HepG2 (cell line): Measurements from ENCODE around the gene ZNF506. TPM values are rescaled to one million over a fixed set of nuclear protein-coding genes. Genes with fewer than 3 reads are reported as not detected.

Experiments
- ATM ChIP-seq: fragments of 450-650 bp; IDR thresholded peaks from 2 replicates; pipeline ENCODE4 v1.7.1; 2017; ENCODE audit warnings: mild to moderate bottlenecking, borderline replicate concordance
- ESRRA ChIP-seq: sonication (generic); formaldehyde crosslinking; IDR thresholded peaks from 2 replicates; pipeline ENCODE4 v1.5.1; 2020; ENCODE audit warnings: mild to moderate bottlenecking, low read depth, missing genetic modification reagents
- FOXC1 ChIP-seq: sonication (generic); formaldehyde crosslinking; IDR thresholded peaks from 2 replicates; pipeline ENCODE4 v1.8.0; 2022; ENCODE audit warnings: mild to moderate bottlenecking, missing genetic modification reagents, borderline replicate concordance
- FOXJ3 ChIP-seq: sonication (generic); formaldehyde crosslinking; IDR thresholded peaks from 2 replicates; pipeline ENCODE4 v1.4.0; 2020; ENCODE audit warnings: missing genetic modification reagents, mild to moderate bottlenecking, borderline replicate concordance
- GFI1 ChIP-seq: sonication (generic); formaldehyde crosslinking; IDR thresholded peaks from 2 replicates; pipeline ENCODE4 v1.5.0; 2020; ENCODE audit warnings: missing genetic modification reagents, mild to moderate bottlenecking, borderline replicate concordance
- HDAC2 ChIP-seq: sonication (generic); formaldehyde crosslinking; IDR thresholded peaks from 2 replicates; pipeline ENCODE4 v1.4.0; 2020; ENCODE audit warnings: missing genetic modification reagents
- HOXA9 ChIP-seq: sonication (generic); formaldehyde crosslinking; IDR thresholded peaks from 2 replicates; pipeline ENCODE4 v1.8.1; 2022; ENCODE audit warnings: missing genetic modification reagents, mild to moderate bottlenecking, moderate library complexity, borderline replicate concordance
- MZF1 ChIP-seq: sonication (generic); formaldehyde crosslinking; IDR thresholded peaks from 2 replicates; pipeline ENCODE4 v1.8.1; 2023; ENCODE audit warnings: mild to moderate bottlenecking, missing genetic modification reagents, borderline replicate concordance
- REPIN1 ChIP-seq: sonication (generic); formaldehyde crosslinking; IDR thresholded peaks from 2 replicates; pipeline ENCODE4 v1.8.0; 2022; ENCODE audit warnings: missing genetic modification reagents, low read depth, mild to moderate bottlenecking, borderline replicate concordance
- SP2 ChIP-seq: sonication (generic); formaldehyde crosslinking; IDR thresholded peaks from 2 replicates; pipeline ENCODE4 v1.5.1; 2020; ENCODE audit warnings: mild to moderate bottlenecking, missing genetic modification reagents
- ZFP36L1 ChIP-seq: sonication (generic); formaldehyde crosslinking; IDR thresholded peaks from 2 replicates; pipeline ENCODE4 v1.8.0; 2022; ENCODE audit warnings: mild to moderate bottlenecking, missing genetic modification reagents, moderate library complexity
- ZNF205 ChIP-seq: IDR thresholded peaks from 2 replicates; pipeline ENCODE4 v1.6.1; 2018; ENCODE audit warnings: missing biosample characterization, missing genetic modification reagents
- ZNF484 ChIP-seq: sonication (generic); formaldehyde crosslinking; IDR thresholded peaks from 2 replicates; pipeline ENCODE4 v1.5.1; 2020; ENCODE audit warnings: mild to moderate bottlenecking, low read depth, missing genetic modification reagents, borderline replicate concordance
- ZNF563 ChIP-seq: sonication (generic); formaldehyde crosslinking; IDR thresholded peaks from 2 replicates; pipeline ENCODE4 v1.8.0; 2022; ENCODE audit warnings: mild to moderate bottlenecking, moderate library complexity, missing genetic modification reagents
- polyA plus RNA-seq, 8 experiments: library from polyadenylated mRNA; depleted of rRNA in 3 of 8; stranded (reverse) in 7 of 8; unstranded in 1 of 8; fragments of >200 nt; fragmentation: Illumina TruSeq in 4 of 8; extraction: Trizol in 4 of 8; gene quantifications; 2 replicates each; pipeline versions ENCODE4 v1.2.1 to v1.2.3, GENCODE V29; 2011 to 2016; ENCODE audit warnings: low read depth in 4 of 8, missing spikeins in 1 of 8, mixed read lengths in 1 of 8; ENCODE audit not compliant: insufficient read depth in 1 of 8
- total RNA-seq, 5 experiments: library from RNA; depleted of rRNA; stranded (reverse); fragments of >200 nt; fragmentation: Illumina TruSeq; extraction: Trizol; gene quantifications; 2 replicates each; pipeline ENCODE4 v1.2.3, GENCODE V29; 2016; ENCODE audit warnings: low read depth in 1 of 5
- TF ChIP-seq, protein P1 (sequence below): sonication (generic); formaldehyde crosslinking; IDR thresholded peaks from 2 replicates; pipeline ENCODE4 v1.4.0; 2020; ENCODE audit warnings: mild to moderate bottlenecking, missing genetic modification reagents
- TF ChIP-seq, protein P2 (sequence below): fragments of 450-650 bp; IDR thresholded peaks from 2 replicates; pipeline ENCODE4 v1.6.1; 2017
- TF ChIP-seq, protein P3 (sequence below): sonication (generic); formaldehyde crosslinking; IDR thresholded peaks from 2 replicates; pipeline ENCODE4 v1.4.0; 2020; ENCODE audit warnings: mild to moderate bottlenecking, low read depth, missing genetic modification reagents
- TF ChIP-seq, protein P4 (sequence below): sonication (generic); formaldehyde crosslinking; IDR thresholded peaks from 2 replicates; pipeline ENCODE4 v1.8.1; 2023; ENCODE audit warnings: mild to moderate bottlenecking, missing genetic modification reagents

ZNF506 gene
- total and polyA plus RNA-seq, 2 of the 13 experiments (the other 11 are each of a cell fraction or from before 2014, with no cell fraction given) = not detected

DNA sequence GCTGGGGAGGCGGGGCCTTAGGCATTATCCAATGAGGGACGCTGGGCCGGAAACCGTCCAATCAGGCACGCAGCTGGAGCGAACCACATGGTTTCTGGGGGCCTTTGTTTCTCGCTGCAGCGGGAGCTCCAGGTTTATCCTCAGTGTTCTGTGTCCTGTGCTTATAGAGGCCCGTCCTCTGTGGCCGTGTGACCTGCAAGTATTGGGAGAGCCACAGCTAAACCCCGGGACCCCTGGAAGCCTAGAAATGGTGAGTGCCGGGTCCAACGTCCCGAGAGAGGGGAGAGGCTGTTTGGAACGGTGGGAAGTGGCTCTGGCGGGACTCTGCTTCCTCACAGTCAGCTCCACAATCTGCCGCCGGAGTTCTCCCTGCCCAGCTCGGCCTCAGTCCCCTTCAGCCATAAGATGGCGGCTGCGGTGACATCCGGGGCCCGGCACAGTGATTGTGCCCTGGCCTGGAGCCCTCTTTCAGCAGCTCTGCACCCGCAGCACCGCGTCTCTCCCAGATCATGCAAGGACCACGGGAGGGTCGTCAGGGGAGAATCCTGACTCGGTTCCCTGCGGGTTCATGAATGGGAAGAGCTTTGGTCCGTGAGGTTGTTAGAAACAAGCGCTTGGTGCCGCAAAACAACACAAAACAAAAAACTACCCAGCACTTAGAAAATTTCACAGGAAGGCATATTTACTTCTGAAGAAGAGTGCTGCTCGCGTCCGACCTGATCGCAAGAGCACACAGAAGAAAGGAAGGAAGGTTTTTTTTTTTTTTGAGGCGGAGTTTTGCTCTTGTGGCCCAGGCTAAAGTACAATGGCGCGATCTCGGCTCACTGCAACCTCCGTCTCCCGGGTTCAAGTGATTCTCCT lies 44.4 kb upstream of the ZNF506 start, which contains the start of gene ZNF253 (continued):
- TF ChIP-seq, protein P1, sequence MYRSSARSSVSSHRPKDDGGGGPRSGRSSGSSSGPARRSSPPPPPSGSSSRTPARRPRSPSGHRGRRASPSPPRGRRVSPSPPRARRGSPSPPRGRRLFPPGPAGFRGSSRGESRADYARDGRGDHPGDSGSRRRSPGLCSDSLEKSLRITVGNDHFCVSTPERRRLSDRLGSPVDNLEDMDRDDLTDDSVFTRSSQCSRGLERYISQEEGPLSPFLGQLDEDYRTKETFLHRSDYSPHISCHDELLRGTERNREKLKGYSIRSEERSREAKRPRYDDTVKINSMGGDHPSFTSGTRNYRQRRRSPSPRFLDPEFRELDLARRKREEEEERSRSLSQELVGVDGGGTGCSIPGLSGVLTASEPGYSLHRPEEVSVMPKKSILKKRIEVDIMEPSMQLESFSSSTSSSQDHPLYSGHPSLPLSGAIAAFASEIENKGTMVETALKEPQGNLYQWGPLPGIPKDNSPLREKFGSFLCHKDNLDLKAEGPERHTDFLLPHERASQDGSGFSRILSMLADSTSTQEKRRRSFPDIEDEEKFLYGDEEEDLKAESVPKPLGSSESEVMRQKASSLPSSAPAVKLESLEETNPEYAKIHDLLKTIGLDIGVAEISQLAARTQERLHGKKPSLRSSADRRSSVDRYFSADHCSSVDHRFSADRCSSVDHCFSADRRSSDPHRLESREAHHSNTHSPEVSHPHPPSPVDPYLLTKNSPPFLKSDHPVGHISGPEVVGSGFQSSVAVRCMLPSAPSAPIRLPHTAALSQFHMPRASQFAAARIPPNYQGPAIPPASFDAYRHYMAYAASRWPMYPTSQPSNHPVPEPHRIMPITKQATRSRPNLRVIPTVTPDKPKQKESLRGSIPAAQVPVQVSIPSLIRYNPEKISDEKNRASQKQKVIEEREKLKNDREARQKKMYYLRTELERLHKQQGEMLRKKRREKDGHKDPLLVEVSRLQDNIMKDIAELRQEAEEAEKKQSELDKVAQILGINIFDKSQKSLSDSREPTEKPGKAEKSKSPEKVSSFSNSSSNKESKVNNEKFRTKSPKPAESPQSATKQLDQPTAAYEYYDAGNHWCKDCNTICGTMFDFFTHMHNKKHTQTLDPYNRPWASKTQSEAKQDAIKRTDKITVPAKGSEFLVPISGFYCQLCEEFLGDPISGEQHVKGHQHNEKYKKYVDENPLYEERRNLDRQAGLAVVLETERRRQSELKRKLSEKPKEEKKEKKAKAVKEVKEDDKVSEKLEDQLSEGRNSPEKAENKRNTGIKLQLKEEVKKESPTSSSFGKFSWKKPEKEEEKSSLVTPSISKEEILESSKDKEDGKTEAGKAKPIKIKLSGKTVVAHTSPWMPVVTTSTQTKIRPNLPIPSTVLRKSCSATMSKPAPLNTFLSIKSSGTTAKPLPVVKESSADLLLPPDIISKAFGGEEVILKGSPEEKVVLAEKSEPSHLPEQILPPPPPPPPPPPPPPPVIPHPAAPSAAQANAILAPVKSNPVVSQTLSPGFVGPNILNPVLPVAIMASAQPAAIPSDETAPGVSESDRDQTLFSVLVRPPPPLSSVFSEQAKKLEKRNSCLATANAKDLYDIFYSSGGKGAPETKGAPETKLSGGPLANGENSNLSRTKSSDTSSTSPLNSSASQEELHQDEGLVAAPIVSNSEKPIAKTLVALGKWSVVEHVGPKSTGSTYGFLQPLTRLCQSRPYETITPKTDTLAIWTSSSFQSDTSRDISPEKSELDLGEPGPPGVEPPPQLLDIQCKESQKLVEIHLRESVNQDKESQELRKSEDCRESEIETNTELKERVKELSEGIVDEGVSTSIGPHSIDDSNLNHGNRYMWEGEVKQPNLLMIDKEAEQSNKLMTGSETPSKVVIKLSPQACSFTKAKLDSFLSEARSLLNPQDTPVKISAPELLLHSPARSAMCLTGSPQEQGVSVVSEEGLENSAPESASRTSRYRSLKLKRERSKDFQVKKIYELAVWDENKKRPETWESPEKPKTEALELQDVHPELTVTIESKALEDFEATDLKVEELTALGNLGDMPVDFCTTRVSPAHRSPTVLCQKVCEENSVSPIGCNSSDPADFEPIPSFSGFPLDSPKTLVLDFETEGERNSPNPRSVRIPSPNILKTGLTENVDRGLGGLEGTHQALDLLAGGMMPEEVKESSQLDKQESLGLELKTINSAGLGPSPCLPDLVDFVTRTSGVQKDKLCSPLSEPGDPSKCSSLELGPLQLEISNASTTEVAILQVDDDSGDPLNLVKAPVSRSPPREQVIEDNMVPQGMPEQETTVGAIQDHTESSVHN (CRISPR knock-in tag) = peak; percentile 65; the same call in 1 of the 2 replicates
- TF ChIP-seq ATM (no peak), FOXC1 (peak; percentile 45; the same call in 1 of the 2 replicates), FOXJ3 (CRISPR knock-in tag) (peak; percentile 23; the same call in 1 of the 2 replicates), ZNF563 (CRISPR knock-in tag) (peak; percentile 63), SP2 (CRISPR knock-in tag) (peak; percentile 74), MZF1 (CRISPR knock-in tag) (no peak), HOXA9 (no peak), ZNF484 (CRISPR knock-in tag) (0 out of 2 replicates have a peak, but pooled peaks have one; percentile 77), ESRRA (CRISPR knock-in tag) (no peak), HDAC2 (no peak), ZNF205 (no peak), GFI1 (CRISPR knock-in tag) (no peak), ZFP36L1 (CRISPR knock-in tag) (no peak), REPIN1 (CRISPR knock-in tag) (0 out of 2 replicates have a peak, but pooled peaks have one; percentile 48)
- TF ChIP-seq, protein P2, sequence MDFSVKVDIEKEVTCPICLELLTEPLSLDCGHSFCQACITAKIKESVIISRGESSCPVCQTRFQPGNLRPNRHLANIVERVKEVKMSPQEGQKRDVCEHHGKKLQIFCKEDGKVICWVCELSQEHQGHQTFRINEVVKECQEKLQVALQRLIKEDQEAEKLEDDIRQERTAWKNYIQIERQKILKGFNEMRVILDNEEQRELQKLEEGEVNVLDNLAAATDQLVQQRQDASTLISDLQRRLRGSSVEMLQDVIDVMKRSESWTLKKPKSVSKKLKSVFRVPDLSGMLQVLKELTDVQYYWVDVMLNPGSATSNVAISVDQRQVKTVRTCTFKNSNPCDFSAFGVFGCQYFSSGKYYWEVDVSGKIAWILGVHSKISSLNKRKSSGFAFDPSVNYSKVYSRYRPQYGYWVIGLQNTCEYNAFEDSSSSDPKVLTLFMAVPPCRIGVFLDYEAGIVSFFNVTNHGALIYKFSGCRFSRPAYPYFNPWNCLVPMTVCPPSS = no peak
- TF ChIP-seq, protein P3, sequence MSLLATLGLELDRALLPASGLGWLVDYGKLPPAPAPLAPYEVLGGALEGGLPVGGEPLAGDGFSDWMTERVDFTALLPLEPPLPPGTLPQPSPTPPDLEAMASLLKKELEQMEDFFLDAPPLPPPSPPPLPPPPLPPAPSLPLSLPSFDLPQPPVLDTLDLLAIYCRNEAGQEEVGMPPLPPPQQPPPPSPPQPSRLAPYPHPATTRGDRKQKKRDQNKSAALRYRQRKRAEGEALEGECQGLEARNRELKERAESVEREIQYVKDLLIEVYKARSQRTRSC (CRISPR knock-in tag) = peak; percentile 54; the same call in 1 of the 2 replicates
- TF ChIP-seq, protein P4, sequence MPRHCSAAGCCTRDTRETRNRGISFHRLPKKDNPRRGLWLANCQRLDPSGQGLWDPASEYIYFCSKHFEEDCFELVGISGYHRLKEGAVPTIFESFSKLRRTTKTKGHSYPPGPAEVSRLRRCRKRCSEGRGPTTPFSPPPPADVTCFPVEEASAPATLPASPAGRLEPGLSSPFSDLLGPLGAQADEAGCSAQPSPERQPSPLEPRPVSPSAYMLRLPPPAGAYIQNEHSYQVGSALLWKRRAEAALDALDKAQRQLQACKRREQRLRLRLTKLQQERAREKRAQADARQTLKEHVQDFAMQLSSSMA = no peak
